RPMI7951 (cell line): ENCODE results near the gene AGTPBP1. TPM values are rescaled to one million over a fixed set of nuclear protein-coding genes. Genes with fewer than 3 reads are reported as not detected.
A peak's percentile ranks its signal among the peaks of the same experiment; 100 is the strongest.

Experiments used
- DNase-seq: peaks from one replicate; pipeline ENCODE4 v3.0.0-alpha.2; 2012; ENCODE audit warnings: low read depth
- total RNA-seq: library from RNA; depleted of rRNA; stranded (reverse); fragments of >200 nt; shearing (Covaris generic); gene quantifications from 2 replicates; pipeline ENCODE4 v1.2.3, GENCODE V29; 2014

AGTPBP1 gene
- total RNA-seq, 1 experiment from 2014 or later = 13.2 TPM

GRCh38 chr9:85534340-85534739, 207.4 kb downstream of the AGTPBP1 start:
- no peak for DNase-seq

- no peak for DNase-seq
These were observed 208.2 kb downstream of the AGTPBP1 start for GRCh38 chr9:85533538-85533937.

- no peak for DNase-seq
These were observed 211.0 kb downstream of the AGTPBP1 start for GRCh38 chr9:85530721-85531120.

GRCh38 chr9:85528607-85529006, 213.1 kb downstream of the AGTPBP1 start:
- DNase-seq = no peak

GRCh38 chr9:85528142-85528541, 213.6 kb downstream of the AGTPBP1 start:
- no peak for DNase-seq

GRCh38 chr9:85527331-85528020, 214.3 kb downstream of the AGTPBP1 start:
- DNase-seq = no peak

- DNase-seq = no peak
These were observed 217.2 kb downstream of the AGTPBP1 start for GRCh38 chr9:85524531-85524930.

GRCh38 chr9:85523202-85523601, 218.6 kb downstream of the AGTPBP1 start:
- DNase-seq = no peak

- DNase-seq = peak; percentile 5
These were observed 219.2 kb downstream of the AGTPBP1 start for GRCh38 chr9:85522459-85523092.

GRCh38 chr9:85521371-85522197, 220.2 kb downstream of the AGTPBP1 start:
- no peak for DNase-seq

GRCh38 chr9:85516976-85517637, 224.6 kb downstream of the AGTPBP1 start:
- no peak for DNase-seq

- no peak for DNase-seq
These were observed 225.3 kb downstream of the AGTPBP1 start for GRCh38 chr9:85516455-85516854.

- DNase-seq = peak; percentile 13
These were observed 226.7 kb downstream of the AGTPBP1 start for GRCh38 chr9:85515021-85515420.

- no peak for DNase-seq
These were observed 227.5 kb downstream of the AGTPBP1 start for GRCh38 chr9:85514256-85514655.

- DNase-seq = no peak
These were observed 230.0 kb downstream of the AGTPBP1 start for GRCh38 chr9:85511746-85512145.

GRCh38 chr9:85510830-85511504, 230.8 kb downstream of the AGTPBP1 start:
- DNase-seq = peak; percentile 35

- no peak for DNase-seq
These were observed 233.1 kb downstream of the AGTPBP1 start for GRCh38 chr9:85508616-85509015.

GRCh38 chr9:85505612-85506011, 236.1 kb downstream of the AGTPBP1 start:
- no peak for DNase-seq

GRCh38 chr9:85502815-85503655, 238.7 kb downstream of the AGTPBP1 start:
- no peak for DNase-seq

GRCh38 chr9:85501882-85502281, 239.9 kb downstream of the AGTPBP1 start:
- no peak for DNase-seq

GRCh38 chr9:85501456-85501855, 240.3 kb downstream of the AGTPBP1 start:
- no peak for DNase-seq
